GM13977 (cell line): ENCODE data around the gene C3orf33.

Experiments used
- DNase-seq: peaks from one replicate; pipeline ENCODE4 v3.0.0; 2012; ENCODE audit warnings: low spot score
- CTCF ChIP-seq: IDR thresholded peaks from 2 replicates; pipeline ENCODE4 v1.5.1; 2012; ENCODE audit warnings: mild to moderate bottlenecking, control low read depth; ENCODE audit not compliant: insufficient read depth; ENCODE audit errors: extremely low read depth, missing control alignments
- in situ Hi-C: fragments of 300-500 bp; cut with MboI; formaldehyde crosslinking; loops from one replicate; pipeline ENCODE4 v1.12.0; 2022; ENCODE audit warnings: low sequenced_read_pairs, low pct_unique_long_range_greater_than_20kb, mixed read lengths, inconsistent platforms; ENCODE audit not compliant: unreplicated experiment

C3orf33 gene

GRCh38 chr3:155747946-155748290 lies 58.2 kb downstream of the C3orf33 start:
- TF ChIP-seq CTCF, result no peak
- in situ Hi-C loops, result no loop called here
- no peak for DNase-seq

DNA sequence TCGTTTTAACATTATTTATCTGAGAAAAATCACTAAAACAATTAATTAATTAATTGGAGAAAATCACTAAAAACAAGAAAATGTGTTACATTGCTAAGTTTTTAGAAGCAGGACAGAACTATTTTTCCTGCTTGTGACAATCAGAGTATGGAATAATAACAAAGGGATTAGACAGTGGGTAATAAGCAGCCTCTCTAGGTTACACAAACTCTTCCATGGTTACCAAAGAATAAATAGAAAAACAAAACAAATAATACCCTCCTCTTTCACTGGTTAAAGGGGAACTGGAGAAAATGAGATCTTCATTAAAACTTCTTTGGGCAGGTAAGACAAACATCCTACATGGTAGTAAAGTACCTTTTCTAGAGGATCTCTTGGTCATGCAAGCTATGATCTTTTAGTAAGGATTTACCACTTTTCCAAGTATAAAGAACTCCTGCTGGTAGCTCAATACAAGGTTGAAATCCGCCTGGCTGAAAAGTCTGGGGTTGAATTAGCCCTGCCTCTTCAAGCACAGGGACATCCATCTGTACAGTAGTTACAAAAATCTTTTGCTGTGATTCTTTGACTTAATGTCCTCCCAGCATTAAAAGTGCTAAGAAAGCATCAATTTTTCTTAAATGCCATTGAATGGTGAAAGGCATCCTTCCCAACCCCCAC lies 58.7 kb downstream of the C3orf33 start:
- in situ Hi-C loops, result no loop called here
- no peak for TF ChIP-seq CTCF
- no peak for DNase-seq

GRCh38 chr3:155746703-155747102 lies 59.4 kb downstream of the C3orf33 start:
- TF ChIP-seq CTCF, result no peak
- in situ Hi-C loops, result no loop called here
- DNase-seq, result no peak

DNA sequence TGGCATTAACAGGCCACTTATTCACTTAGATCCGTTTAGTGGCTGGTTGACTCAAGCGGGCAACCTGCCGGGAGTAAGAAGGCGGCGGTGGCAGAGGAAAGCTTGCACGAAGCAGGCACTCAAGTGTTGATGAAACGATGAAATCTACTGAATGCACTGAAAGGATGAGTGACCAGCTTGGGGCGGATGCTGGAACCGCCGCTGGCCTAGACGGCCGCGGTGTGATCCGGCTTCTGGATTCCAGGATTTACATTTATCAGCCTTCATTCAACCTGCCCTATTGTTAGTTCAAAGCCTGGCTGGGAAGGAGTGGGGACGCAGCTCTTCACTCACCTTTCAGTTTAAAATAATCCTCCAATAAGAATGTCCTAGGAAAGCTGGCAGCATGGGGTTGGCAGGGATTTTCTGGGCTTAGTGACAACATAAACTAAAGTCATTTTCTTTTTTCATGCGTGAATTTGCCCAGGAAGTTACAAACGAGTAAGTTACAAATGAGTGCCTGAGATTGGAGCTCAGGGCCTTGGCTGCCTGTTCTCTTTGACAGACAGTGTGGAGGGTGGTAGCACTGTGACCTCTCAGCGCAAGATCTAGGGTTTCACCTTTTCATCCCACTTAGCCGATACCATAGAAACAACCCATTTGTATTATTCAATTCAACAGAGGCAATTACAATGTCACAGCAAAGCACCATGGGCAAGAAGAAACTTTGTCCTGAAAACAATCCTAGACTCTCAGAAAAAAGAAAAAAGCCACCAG lies 60.1 kb downstream of the C3orf33 start:
- TF ChIP-seq CTCF, result no peak
- DNase-seq, result no peak
- in situ Hi-C loops, result no loop called here

- in situ Hi-C loops, result no loop called here
- TF ChIP-seq CTCF, result no peak
- peak; percentile 59 for DNase-seq
Measured at GRCh38 chr3:155744626-155745324, 61.3 kb downstream of the C3orf33 start, which contains the start of gene PLCH1. Gene PLCH1, minus strand, starts transcription at chr3:155745071. Its CDS starts 40,847 bp downstream, at chr3:155704224.

GRCh38 chr3:155744010-155744625 lies 62.0 kb downstream of the C3orf33 start:
- no peak for TF ChIP-seq CTCF
- peak; percentile 66 for DNase-seq
- in situ Hi-C loops, result no loop called here
